Glutamatergic neuron (in vitro differentiated cells): Measurements from ENCODE around the gene JUND. TPM values are rescaled to one million over a fixed set of nuclear protein-coding genes. Genes with fewer than 3 reads are reported as not detected.

Experiments used
- DNase-seq: peaks from one replicate; pipeline ENCODE4 v3.0.0; 2022
- H3K27ac Mint-ChIP-seq: one replicate; pipeline ENCODE4 v1.8.0; 2020; ENCODE audit warnings: mild to moderate bottlenecking, mixed read lengths, inconsistent platforms; ENCODE audit not compliant: unreplicated experiment
- H3K27me3 Mint-ChIP-seq: one replicate; pipeline ENCODE4 v1.8.0; 2020; ENCODE audit warnings: mild to moderate bottlenecking, moderate library complexity, mixed read lengths, inconsistent platforms; ENCODE audit not compliant: unreplicated experiment
- H3K36me3 Mint-ChIP-seq: one replicate; pipeline ENCODE4 v1.8.0; 2020; ENCODE audit warnings: mild to moderate bottlenecking, mixed read lengths, inconsistent platforms; ENCODE audit not compliant: unreplicated experiment
- H3K4me1 Mint-ChIP-seq: one replicate; pipeline ENCODE4 v1.8.0; 2020; ENCODE audit warnings: mild to moderate bottlenecking, low read depth, mixed read lengths, inconsistent platforms; ENCODE audit not compliant: unreplicated experiment
- H3K4me3 Mint-ChIP-seq: one replicate; pipeline ENCODE4 v1.8.0; 2020; ENCODE audit warnings: mild to moderate bottlenecking, mixed read lengths, inconsistent platforms; ENCODE audit not compliant: unreplicated experiment
- H3K9me3 Mint-ChIP-seq: one replicate; pipeline ENCODE4 v1.8.0; 2020; ENCODE audit warnings: mild to moderate bottlenecking, moderate library complexity, mixed read lengths, inconsistent platforms; ENCODE audit not compliant: unreplicated experiment
- total RNA-seq: library from RNA; stranded (reverse); fragmentation: NEBNext Ultra II Directional; extraction: Animal tissue kit (Norgen Biotek cat#: 25700); gene quantifications from one replicate; pipeline ENCODE4 v1.2.1, GENCODE V29; 2021; ENCODE audit not compliant: unreplicated experiment
- TF ChIP-seq, protein P1 (sequence below): fragments of 200-600 bp; sonication (generic); IDR thresholded peaks from one replicate; pipeline ENCODE4 v1.5.0; 2021; ENCODE audit not compliant: partially characterized antibody, unreplicated experiment

JUND gene
- total RNA-seq, 1 donor from 2014 or later: 341 TPM

DNA sequence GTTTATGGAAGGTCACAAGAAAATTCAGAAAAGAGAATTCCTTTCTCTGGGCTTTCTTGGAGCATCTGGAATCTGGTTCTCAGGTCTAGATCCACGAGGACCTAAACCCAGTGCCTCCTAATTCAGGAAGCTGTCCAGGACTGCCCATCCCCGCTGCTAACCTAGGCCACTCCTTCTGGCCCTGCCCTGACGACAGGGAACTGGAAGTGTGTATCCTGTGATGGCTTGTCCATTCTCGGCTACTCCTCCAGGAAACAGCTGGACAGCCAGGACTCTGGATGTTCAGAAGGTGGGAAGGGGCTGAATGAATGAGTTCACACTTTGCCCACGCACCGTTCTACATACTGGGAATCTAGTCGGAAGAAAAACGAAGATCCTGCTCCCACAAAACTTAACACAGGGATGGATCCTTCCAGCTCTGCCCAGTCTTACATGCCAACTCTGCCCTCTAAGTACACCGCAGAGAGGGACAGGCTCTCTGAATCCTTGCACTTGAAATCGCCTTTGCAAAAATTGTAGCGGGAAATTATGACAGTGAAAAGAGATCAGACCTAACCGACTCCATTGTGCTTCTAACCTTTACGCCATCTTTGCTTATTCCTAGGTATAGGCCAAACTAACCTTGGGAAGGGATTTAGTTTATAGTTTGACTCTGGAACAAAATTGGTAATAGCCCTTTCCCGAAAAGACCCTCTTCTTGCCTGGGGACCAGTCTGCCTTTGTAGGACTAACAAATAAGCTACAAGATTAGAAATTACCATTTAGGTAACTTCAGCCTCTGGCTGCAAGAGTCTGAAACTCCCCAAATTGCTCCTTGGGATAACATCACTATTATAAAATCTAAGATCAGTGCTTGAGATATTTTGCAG is 39.7 kb upstream of the JUND start:
- TF ChIP-seq, protein P1, sequence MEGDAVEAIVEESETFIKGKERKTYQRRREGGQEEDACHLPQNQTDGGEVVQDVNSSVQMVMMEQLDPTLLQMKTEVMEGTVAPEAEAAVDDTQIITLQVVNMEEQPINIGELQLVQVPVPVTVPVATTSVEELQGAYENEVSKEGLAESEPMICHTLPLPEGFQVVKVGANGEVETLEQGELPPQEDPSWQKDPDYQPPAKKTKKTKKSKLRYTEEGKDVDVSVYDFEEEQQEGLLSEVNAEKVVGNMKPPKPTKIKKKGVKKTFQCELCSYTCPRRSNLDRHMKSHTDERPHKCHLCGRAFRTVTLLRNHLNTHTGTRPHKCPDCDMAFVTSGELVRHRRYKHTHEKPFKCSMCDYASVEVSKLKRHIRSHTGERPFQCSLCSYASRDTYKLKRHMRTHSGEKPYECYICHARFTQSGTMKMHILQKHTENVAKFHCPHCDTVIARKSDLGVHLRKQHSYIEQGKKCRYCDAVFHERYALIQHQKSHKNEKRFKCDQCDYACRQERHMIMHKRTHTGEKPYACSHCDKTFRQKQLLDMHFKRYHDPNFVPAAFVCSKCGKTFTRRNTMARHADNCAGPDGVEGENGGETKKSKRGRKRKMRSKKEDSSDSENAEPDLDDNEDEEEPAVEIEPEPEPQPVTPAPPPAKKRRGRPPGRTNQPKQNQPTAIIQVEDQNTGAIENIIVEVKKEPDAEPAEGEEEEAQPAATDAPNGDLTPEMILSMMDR: no peak
- Mint-ChIP-seq H3K36me3 (no peaks in the 10 kb centered on the region), H3K9me3 (peaks cover 6% of the 10 kb centered on the region), H3K27me3 (peaks cover 5% of the 10 kb centered on the region), H3K4me3 (peak overlapping the region; percentile 93), H3K4me1 (peaks cover 22% of the 10 kb centered on the region), H3K27ac (peak overlapping the region; percentile 89)
- no peak for DNase-seq

DNA sequence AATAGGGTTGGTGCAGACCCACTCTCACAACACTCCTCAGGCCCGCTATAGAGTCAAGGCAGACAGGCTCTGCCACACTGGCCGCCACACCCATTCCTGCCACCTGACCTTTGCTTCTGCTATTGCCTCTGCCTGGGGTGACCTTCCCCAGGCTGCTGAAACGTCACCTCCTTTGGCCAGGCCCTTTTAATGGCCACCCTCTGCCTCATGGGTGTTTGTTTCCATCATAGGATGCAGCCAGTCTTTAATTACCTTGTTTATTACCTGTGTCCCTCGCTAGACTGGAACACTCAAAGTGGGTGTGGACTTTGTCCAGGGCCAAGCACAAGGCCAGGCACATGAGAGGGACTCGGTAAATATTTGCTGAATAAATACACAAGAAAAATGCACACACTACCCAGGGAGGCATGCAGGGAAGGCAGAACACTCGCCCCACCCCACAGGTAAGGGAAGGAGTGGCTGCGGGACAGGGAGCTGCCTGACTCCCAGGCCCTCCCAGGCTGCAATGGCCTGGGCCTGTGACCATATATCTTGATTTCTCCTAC is 38.2 kb upstream of the JUND start:
- DNase-seq: no peak
- H3K4me3 Mint-ChIP-seq: no peak overlapping the region
- H3K36me3 Mint-ChIP-seq: no peaks in the 10 kb centered on the region
- peaks cover 5% of the 10 kb centered on the region for H3K27me3 Mint-ChIP-seq
- peaks cover 22% of the 10 kb centered on the region for H3K4me1 Mint-ChIP-seq
- H3K27ac Mint-ChIP-seq: no peak overlapping the region
- H3K9me3 Mint-ChIP-seq: peaks cover 6% of the 10 kb centered on the region
- TF ChIP-seq, protein P1: no peak

DNA sequence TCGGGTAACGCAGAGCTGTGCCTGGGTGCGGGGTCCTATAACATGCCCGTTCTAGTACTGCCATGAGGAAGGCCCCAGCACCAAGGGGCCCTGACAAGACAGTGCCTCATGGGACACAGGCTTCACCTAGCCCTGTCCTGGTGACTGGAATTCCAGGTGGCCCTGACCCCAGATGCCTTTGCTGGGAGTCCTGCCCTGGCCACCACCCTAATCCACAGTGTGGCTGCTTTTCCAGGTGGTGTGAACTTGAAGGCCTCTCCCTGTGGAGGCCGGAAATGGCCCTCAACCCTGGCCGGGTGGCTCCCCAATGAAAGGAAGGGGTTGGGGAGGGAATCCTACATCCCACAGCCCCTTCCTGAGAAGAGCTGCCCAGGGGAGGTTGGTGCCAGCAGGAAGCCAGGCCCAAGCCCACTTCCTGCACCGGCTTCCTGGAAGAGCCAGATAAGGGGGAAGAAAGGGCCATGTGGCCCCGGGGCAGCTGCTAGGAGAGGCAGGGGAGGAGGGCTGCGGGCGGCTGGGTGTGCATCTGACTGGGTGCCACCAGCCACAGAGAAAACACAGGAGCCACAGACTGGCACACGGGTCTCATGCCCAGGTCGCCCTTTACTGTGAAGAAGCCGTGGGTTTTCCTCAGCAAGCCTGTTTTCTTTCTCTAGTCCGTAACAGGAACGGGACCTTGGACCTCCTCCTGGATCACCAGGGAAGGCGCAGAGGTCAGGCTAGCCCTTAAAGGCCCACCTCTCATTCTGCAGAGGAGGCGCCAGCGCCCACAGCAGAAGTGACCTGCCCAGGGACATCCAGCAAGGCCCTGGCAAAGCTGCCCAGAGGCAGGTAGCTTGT is 36.8 kb upstream of the JUND start:
- Mint-ChIP-seq H3K4me3 (no peak overlapping the region), H3K4me1 (peaks cover 13% of the 10 kb centered on the region), H3K36me3 (no peaks in the 10 kb centered on the region), H3K27me3 (peaks cover 4% of the 10 kb centered on the region), H3K9me3 (peaks cover 3% of the 10 kb centered on the region), H3K27ac (no peak overlapping the region)
- no peak for DNase-seq
- TF ChIP-seq, protein P1: no peak

DNA sequence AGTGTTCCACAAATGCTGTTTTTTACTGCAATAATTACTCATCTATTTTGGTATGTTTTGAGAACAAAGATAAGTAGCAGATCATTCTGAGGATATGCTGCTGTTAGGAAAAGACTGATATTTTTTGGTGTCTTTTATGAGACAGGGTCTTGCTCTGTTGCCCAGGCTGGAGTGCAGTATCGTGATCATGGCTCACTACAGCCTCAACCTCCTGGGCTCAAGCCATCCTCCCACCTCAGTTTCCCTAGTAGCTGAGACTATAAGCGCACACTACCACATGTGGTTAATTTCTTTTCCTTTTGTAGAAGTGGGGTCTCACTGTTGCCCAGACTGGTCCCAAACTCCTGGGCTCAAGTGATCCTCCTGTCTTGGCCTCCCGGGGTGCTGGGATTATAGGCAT is 32.0 kb upstream of the JUND start:
- H3K4me3 Mint-ChIP-seq: no peak overlapping the region
- no peaks in the 10 kb centered on the region for H3K36me3 Mint-ChIP-seq
- H3K27ac Mint-ChIP-seq: no peak overlapping the region
- H3K27me3 Mint-ChIP-seq: peaks cover 2% of the 10 kb centered on the region
- H3K9me3 Mint-ChIP-seq: no peaks in the 10 kb centered on the region
- DNase-seq: no peak
- H3K4me1 Mint-ChIP-seq: no peaks in the 10 kb centered on the region
- TF ChIP-seq, protein P1: no peak
